SK-N-SH (cell line): ENCODE data around the gene NARS2. TPM values are rescaled to one million over a fixed set of nuclear protein-coding genes. Genes with fewer than 3 reads are reported as not detected.
A peak's percentile ranks its signal among the peaks of the same experiment; 100 is the strongest.

Source experiments
- CTCF ChIA-PET: fragments of 300-600, 350-600 bp; formaldehyde crosslinking; extraction: SDS; loops from one replicate; lab custom pipeline; 2021; lab: Yijun Ruan, JAX
- POLR2A ChIA-PET: fragments of 350-600 bp; sonication (Branson Sonifier 250); formaldehyde crosslinking; extraction: SDS; loops from one replicate; lab custom pipeline; 2020; ENCODE audit warnings: antibody characterized with exemption, inconsistent platforms; lab: Yijun Ruan, JAX
- DNase-seq: peaks from one replicate; pipeline ENCODE4 v3.0.0; 2012
- H2AFZ ChIP-seq: fragments of 200-600 bp; sonication (generic); 2 replicates; pipeline ENCODE4 v1.8.1; 2016; ENCODE audit warnings: antibody characterized with exemption, mild to moderate bottlenecking, low read depth
- H3F3A ChIP-seq: fragments of 200-600 bp; sonication (generic); replicated peaks from 2 replicates; pipeline ENCODE3; 2016; ENCODE audit warnings: antibody characterized with exemption, mild to moderate bottlenecking; ENCODE audit not compliant: insufficient read depth
- H3K27ac ChIP-seq, 2 experiments: fragments of 200-500 bp in 1 of 2; fragments of 200-600 bp in 1 of 2; sonication (Bioruptor generic) in 1 of 2; sonication (generic), shearing (Covaris generic) in 1 of 2; 2 replicates each; pipeline versions ENCODE4 v1.5.1 to v1.6.1; 2014 to 2016; ENCODE audit warnings: low read depth in 2 of 2, inconsistent platforms in 1 of 2, low read length in 1 of 2, mild to moderate bottlenecking in 1 of 2, mixed read lengths in 1 of 2
- H3K27me3 ChIP-seq: fragments of 200-600 bp; sonication (generic), shearing (Covaris generic); 2 replicates; pipeline ENCODE4 v1.6.1; 2016; ENCODE audit warnings: mixed run types; ENCODE audit not compliant: insufficient read depth
- H3K36me3 ChIP-seq, 2 experiments: fragments of 200-500 bp in 1 of 2; fragments of 200-600 bp in 1 of 2; sonication (Bioruptor generic) in 1 of 2; sonication (generic) in 1 of 2; replicated peaks in 1 of 2; 2 replicates each; pipeline versions ENCODE3 to v1.5.1; 2014 to 2016; ENCODE audit warnings: low read length in 1 of 2, mild to moderate bottlenecking in 1 of 2; ENCODE audit not compliant: insufficient read depth in 2 of 2, control insufficient read depth in 1 of 2
- H3K4me1 ChIP-seq, 2 experiments: fragments of 200-500 bp in 1 of 2; fragments of 200-600 bp in 1 of 2; sonication (Bioruptor generic) in 1 of 2; sonication (generic), shearing (Covaris generic) in 1 of 2; 2 replicates each; pipeline versions ENCODE4 v1.5.1 to v1.6.1; 2014 to 2016; ENCODE audit warnings: low read depth in 1 of 2, low read length in 1 of 2, mixed run types in 1 of 2; ENCODE audit not compliant: insufficient read depth in 2 of 2, control insufficient read depth in 1 of 2
- H3K4me2 ChIP-seq: fragments of 200-600 bp; sonication (generic), shearing (Covaris generic); 2 replicates; pipeline ENCODE4 v1.6.1; 2017; ENCODE audit warnings: mixed run types
- H3K4me3 ChIP-seq, 2 experiments: fragments of 200-500 bp in 1 of 2; fragments of 200-600 bp in 1 of 2; sonication (Bioruptor generic) in 1 of 2; sonication (generic), shearing (Covaris generic) in 1 of 2; 2 replicates each; pipeline versions ENCODE4 v1.5.1 to v1.8.1; 2014 to 2016; ENCODE audit warnings: low read depth in 2 of 2, inconsistent platforms in 1 of 2, low read length in 1 of 2, mild to moderate bottlenecking in 1 of 2, mixed read lengths in 1 of 2, moderate library complexity in 1 of 2
- H3K79me2 ChIP-seq: fragments of 200-600 bp; sonication (generic); 2 replicates; pipeline ENCODE4 v1.8.1; 2017; ENCODE audit warnings: mild to moderate bottlenecking; ENCODE audit not compliant: insufficient read depth
- H3K9ac ChIP-seq: fragments of 200-600 bp; sonication (generic); 2 replicates; pipeline ENCODE4 v1.6.1; 2017; ENCODE audit warnings: mixed run types
- H3K9me2 ChIP-seq: fragments of 200-600 bp; sonication (generic); 2 replicates; pipeline ENCODE4 v1.6.1; 2017; ENCODE audit warnings: mixed run types
- H3K9me3 ChIP-seq: fragments of 200-600 bp; sonication (generic); 2 replicates; pipeline ENCODE4 v1.6.1; 2017; ENCODE audit warnings: mixed run types, mild to moderate bottlenecking, moderate library complexity
- H4K20me1 ChIP-seq: fragments of 200-600 bp; sonication (generic); 2 replicates; pipeline ENCODE4 v1.6.1; 2017; ENCODE audit warnings: mild to moderate bottlenecking, mixed run types; ENCODE audit not compliant: insufficient read depth
- ELF1 ChIP-seq: IDR thresholded peaks from 2 replicates; pipeline ENCODE4 v1.4.0; 2012
- FOSL2 ChIP-seq: IDR thresholded peaks from 2 replicates; pipeline ENCODE4 v1.4.0; 2012; ENCODE audit warnings: low read depth, mild to moderate bottlenecking, moderate library complexity, borderline replicate concordance
- FOXJ3 ChIP-seq: sonication (generic); formaldehyde crosslinking; IDR thresholded peaks from 2 replicates; pipeline ENCODE4 v1.5.1; 2020; ENCODE audit warnings: mild to moderate bottlenecking, missing genetic modification reagents
- GATA2 ChIP-seq: sonication (generic); formaldehyde crosslinking; IDR thresholded peaks from 2 replicates; pipeline ENCODE4 v1.5.0; 2020; ENCODE audit warnings: mild to moderate bottlenecking, missing genetic modification reagents
- JUND ChIP-seq: IDR thresholded peaks from 2 replicates; pipeline ENCODE4 v1.4.0; 2012
- NRF1 ChIP-seq: IDR thresholded peaks from 2 replicates; pipeline ENCODE4 v1.6.1; 2012; ENCODE audit warnings: low read depth, mild to moderate bottlenecking, low read length
- POLR2AphosphoS5 ChIP-seq: IDR thresholded peaks from 2 replicates; pipeline ENCODE4 v1.6.1; 2012; ENCODE audit warnings: low read depth, low read length
- RCOR1 ChIP-seq: fragments of 150-350 bp; IDR thresholded peaks from 2 replicates; pipeline ENCODE4 v1.6.1; 2017; ENCODE audit warnings: antibody characterized with exemption, low read length
- RFX5 ChIP-seq: IDR thresholded peaks from 2 replicates; pipeline ENCODE4 v1.6.1; 2012; ENCODE audit warnings: mild to moderate bottlenecking, improper control_type of control experiment, low read length
- RXRA ChIP-seq: IDR thresholded peaks from 2 replicates; pipeline ENCODE4 v1.4.0; 2012; ENCODE audit warnings: low read depth, mild to moderate bottlenecking, borderline replicate concordance
- YY1 ChIP-seq: IDR thresholded peaks from 2 replicates; pipeline ENCODE4 v1.4.0; 2012; ENCODE audit warnings: low read depth, mild to moderate bottlenecking
- WGBS: methylation state at CpG from one replicate; pipeline ENCODE4 v1.1.6; 2017; ENCODE audit warnings: low lambda C conversion rate; 5-methylcytosine and 5-hydroxymethylcytosine counted together
- polyA plus RNA-seq, 3 experiments: library from polyadenylated mRNA; depleted of rRNA; stranded (reverse); fragments of >200 nt; gene quantifications; 2 replicates each; pipeline ENCODE4 v1.2.3, GENCODE V29; 2012
- TF ChIP-seq, protein P1 (sequence below): IDR thresholded peaks from 2 replicates; pipeline ENCODE4; 2012
- TF ChIP-seq, protein P2 (sequence below): IDR thresholded peaks from 2 replicates; pipeline ENCODE4 v1.6.1; 2012; ENCODE audit warnings: mild to moderate bottlenecking, low read depth, low read length, moderate library complexity

NARS2 gene
- polyA plus RNA-seq, 1 of the 3 experiments (the other 2 are of a cell fraction), result 8.9 TPM

DNA sequence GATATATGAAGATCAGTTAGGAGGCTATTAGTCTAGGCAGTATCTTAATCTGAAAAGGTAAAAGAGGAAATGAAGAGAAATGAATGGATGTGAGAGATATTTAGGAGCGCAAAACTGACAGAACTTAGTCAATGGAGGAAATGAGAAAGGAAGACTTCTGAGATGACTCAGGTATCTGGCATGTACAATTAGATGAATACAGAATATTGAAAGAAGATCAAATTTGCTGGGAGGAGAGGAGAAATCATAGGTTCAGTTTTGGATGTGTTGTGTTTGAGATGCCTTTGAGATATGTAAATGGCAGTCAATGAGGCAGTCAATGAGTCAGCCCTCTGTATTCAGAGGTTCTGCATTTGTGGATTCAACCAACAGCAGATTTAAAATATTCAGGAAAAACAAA, 114.2 kb downstream of the NARS2 start:
- WGBS, result 55% methylated on average over 1 of the region's 1 CpG
- peak overlapping the region; percentile 31; the same call in 1 of the 2 replicates for H3K4me2 ChIP-seq
- peak; percentile 35; the same call in 1 of the 2 replicates for TF ChIP-seq FOSL2
- TF ChIP-seq GATA2 (CRISPR knock-in tag), result no peak
- TF ChIP-seq JUND, result 0 out of 2 replicates have a peak, but pooled peaks have one; percentile 18
- TF ChIP-seq ELF1, result no peak
- TF ChIP-seq, all 33 proteins: peak for 2
- ChIA-PET POLR2A (no interaction called here), CTCF (no interaction called here)
- Histone ChIP-seq H3K9me2 (no peaks in the 10 kb centered on the region), H3F3A (peaks cover 15% of the 10 kb centered on the region), H3K9me3 (no peaks in the 10 kb centered on the region), H3K36me3 (peaks cover 3 to 20% of the 10 kb centered on the region in 2 experiments), H3K4me3 (no peak overlapping the region), H2AFZ (no peak overlapping the region), H4K20me1 (no peaks in the 10 kb centered on the region), H3K79me2 (no peaks in the 10 kb centered on the region), H3K9ac (no peak overlapping the region), H3K4me1 (peaks cover 5 to 15% of the 10 kb centered on the region in 2 experiments; a peak in 3 of 4 replicates), H3K27ac (peak overlapping the region; percentile 12 to 51), H3K27me3 (no peaks in the 10 kb centered on the region)
- DNase-seq, result no peak

DNA sequence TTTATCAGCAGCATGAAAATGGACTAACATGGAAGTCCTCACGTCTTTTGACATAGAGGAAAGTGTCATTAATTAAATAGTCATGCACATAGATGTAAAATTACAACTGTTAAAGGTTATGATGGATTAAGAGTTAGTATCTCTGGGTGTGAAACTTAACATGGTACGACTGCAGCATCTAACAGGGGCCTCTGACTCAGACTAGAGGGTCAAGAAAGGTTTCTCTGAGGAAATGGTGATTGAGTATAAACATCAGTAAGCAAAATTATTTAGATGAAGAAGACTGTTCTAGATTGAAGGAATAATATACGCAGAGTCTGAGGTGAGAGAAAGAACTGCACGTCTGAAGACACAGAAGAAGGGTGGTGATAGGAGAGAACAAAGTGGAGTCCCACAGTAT, 114.9 kb downstream of the NARS2 start:
- POLR2A ChIA-PET, result no interaction called here

More for the DNA sequence above, 114.9 kb downstream of the NARS2 start:
- H3K27me3 ChIP-seq, result no peaks in the 10 kb centered on the region
- no peak overlapping the region for H3K4me2 ChIP-seq
- peaks cover 7 to 15% of the 10 kb centered on the region in 2 experiments; a peak in 3 of 4 replicates for H3K4me1 ChIP-seq
- H3K9me3 ChIP-seq, result no peaks in the 10 kb centered on the region
- CTCF ChIA-PET, result no interaction called here
- H3K9ac ChIP-seq, result no peak overlapping the region
- no peak overlapping the region for H3K4me3 ChIP-seq
- DNase-seq, result no peak
- H3K79me2 ChIP-seq, result no peaks in the 10 kb centered on the region
- peak overlapping the region in 1 of 2 experiments; percentile 35; a peak in 1 of 4 replicates for H3K27ac ChIP-seq
- TF ChIP-seq FOSL2 (no peak), YY1 (no peak), NRF1 (no peak), RFX5 (no peak), FOXJ3 (CRISPR knock-in tag) (no peak), POLR2AphosphoS5 (no peak), RXRA (no peak), RCOR1 (no peak), ELF1 (no peak)
- TF ChIP-seq, protein P1, sequence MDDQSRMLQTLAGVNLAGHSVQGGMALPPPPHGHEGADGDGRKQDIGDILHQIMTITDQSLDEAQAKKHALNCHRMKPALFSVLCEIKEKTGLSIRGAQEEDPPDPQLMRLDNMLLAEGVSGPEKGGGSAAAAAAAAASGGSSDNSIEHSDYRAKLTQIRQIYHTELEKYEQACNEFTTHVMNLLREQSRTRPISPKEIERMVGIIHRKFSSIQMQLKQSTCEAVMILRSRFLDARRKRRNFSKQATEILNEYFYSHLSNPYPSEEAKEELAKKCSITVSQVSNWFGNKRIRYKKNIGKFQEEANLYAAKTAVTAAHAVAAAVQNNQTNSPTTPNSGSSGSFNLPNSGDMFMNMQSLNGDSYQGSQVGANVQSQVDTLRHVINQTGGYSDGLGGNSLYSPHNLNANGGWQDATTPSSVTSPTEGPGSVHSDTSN, result no peak
- TF ChIP-seq, protein P2, sequence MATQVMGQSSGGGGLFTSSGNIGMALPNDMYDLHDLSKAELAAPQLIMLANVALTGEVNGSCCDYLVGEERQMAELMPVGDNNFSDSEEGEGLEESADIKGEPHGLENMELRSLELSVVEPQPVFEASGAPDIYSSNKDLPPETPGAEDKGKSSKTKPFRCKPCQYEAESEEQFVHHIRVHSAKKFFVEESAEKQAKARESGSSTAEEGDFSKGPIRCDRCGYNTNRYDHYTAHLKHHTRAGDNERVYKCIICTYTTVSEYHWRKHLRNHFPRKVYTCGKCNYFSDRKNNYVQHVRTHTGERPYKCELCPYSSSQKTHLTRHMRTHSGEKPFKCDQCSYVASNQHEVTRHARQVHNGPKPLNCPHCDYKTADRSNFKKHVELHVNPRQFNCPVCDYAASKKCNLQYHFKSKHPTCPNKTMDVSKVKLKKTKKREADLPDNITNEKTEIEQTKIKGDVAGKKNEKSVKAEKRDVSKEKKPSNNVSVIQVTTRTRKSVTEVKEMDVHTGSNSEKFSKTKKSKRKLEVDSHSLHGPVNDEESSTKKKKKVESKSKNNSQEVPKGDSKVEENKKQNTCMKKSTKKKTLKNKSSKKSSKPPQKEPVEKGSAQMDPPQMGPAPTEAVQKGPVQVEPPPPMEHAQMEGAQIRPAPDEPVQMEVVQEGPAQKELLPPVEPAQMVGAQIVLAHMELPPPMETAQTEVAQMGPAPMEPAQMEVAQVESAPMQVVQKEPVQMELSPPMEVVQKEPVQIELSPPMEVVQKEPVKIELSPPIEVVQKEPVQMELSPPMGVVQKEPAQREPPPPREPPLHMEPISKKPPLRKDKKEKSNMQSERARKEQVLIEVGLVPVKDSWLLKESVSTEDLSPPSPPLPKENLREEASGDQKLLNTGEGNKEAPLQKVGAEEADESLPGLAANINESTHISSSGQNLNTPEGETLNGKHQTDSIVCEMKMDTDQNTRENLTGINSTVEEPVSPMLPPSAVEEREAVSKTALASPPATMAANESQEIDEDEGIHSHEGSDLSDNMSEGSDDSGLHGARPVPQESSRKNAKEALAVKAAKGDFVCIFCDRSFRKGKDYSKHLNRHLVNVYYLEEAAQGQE, result no peak
- no peaks in the 10 kb centered on the region for H4K20me1 ChIP-seq
- peaks cover 15% of the 10 kb centered on the region for H3F3A ChIP-seq
- no peaks in the 10 kb centered on the region for H3K9me2 ChIP-seq
- WGBS, result 91% methylated on average over 4 of the region's 4 CpGs
- no peak overlapping the region for H2AFZ ChIP-seq
- peaks cover 0 to 20% of the 10 kb centered on the region in 2 experiments for H3K36me3 ChIP-seq
